ENCODE measurements around the gene ITM2B. TPM values are rescaled to one million over a fixed set of nuclear protein-coding genes. Genes with fewer than 3 reads are reported as not detected.
"Not testable (repeated sequence)": the region's sequence is repeated elsewhere in the genome, so short reads cannot be mapped to it uniquely, and the experiment has no call there.

The ITM2B gene
- total RNA-seq, 1 donor: 54.9 TPM

DNA sequence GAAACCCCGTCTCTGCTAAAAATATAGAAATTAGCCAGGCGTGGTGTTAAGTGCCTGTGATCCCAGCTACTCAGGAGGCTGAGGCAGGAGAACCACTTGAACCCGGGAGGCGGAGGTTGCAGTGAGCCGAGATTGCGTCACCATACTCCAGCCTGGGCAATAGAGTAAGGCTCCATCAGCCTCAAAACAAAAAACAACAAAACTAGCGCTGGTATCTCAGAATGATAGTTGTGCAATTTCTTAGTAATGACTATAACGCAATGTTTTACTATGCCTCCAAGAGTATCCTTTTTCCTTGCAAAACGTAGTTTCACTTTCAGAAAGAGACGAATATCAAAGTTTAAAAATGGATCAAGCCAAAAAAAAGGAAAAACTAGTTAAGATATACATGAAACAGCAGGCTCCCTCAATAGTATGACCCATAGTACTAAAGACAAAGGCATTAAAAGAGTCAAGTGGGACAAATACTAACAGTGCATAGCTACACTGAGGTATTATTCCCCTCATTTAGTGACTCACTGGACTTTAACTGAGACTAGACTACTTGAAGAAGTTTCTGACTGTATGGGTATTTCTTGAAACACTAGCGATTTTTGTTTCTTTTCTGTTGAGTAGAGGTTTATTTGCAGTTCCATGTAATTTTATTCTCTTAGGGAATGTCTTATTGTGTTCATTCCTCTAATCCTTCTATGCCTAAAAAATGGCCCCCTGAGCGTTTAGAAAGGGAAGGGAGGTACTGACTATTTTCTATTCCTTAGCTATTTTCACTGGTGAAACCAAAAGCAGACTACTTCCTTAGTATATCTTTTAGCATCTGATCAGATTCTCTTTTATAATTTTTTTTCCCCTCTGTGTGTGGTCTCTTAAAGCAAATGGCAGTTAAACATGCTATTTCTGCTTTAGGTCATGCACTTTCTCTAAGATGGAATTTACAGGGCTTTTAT, 10.4 kb upstream of the ITM2B start:
- DNase-seq (ENCODE audit: low read depth in 2 of 3, low spot score in 2 of 3): peak in 1 of 3 donors; percentile 26

DNA sequence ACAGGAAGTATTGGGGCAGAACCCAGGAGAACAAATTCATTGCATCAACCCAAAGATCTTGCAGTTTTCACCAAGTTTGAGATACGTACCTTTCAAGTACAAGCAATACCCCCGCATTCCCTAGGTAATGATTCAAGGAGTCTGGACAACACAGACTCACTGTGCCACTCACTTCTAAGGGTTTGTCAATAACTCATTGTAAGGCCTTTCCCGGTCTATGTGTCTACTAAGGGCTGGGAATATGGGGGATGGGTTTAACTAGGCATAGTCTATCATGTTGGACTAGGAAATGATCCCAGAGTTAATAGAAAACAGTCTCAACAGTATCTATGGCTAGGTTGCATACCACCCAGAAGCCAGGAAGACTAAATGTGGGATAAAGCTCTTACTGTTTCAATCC, 8.3 kb upstream of the ITM2B start:
- DNase-seq (ENCODE audit: low read depth in 2 of 3, low spot score in 2 of 3): no peak

DNA sequence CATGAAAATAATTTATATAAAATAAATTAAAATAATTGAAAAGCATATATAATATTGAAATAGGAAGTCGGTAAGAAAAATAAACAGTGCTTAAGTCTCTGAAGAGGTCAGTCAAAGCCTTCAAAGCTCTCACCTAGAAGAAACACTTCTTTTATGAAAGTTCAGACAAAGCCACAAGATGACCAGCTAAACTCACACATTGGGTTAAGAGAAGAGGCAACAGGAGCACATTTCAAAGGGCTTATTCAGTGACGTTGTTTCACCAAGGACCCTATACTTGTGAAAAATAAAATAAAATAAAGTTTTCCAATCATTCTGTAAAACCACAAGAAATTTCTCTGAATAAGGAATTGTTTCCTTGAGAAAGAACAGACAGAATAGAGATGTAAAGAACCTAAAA, 2.5 kb upstream of the ITM2B start:
- no peak for DNase-seq (ENCODE audit: low read depth in 2 of 3, low spot score in 2 of 3)

- DNase-seq (ENCODE audit: low read depth in 2 of 3, low spot score in 2 of 3): no peak
Observed at GRCh38 chr13:48231080-48231479, 1.9 kb upstream of the ITM2B start.

- no peak for DNase-seq (ENCODE audit: low read depth in 2 of 3, low spot score in 2 of 3)
Observed at GRCh38 chr13:48231933-48232332, 1.1 kb upstream of the ITM2B start.

DNA sequence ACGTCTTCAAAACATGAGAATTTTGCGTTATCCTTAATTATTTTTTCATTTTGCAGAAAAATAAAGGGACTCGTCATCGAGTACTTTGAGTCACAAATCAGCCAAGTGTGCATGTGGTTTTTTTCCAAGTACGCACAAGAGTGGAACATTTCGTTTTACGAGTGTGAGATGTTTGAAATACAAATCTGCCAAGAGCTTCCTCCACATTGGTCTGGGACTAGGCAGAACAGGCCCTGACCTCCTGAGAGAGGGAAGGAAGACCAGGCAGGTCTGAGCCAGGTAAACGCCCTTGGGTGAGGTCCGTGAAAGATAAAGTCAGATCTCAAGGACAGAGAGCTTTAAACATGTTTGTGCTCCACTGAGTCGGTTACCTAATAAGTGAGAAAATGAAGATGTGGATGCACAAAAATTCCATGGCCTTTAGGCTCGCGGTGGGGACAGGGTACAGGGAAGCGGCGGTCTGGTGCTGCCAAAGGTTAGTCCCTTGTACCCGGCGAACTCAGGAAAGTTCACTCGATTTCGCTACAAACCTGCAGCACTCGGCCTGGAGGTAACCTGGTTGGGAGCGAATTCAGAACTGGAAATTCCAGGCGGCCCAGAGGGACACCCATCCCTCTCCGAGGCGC, 473 bp upstream of the ITM2B start:
- DNase-seq (ENCODE audit: low read depth in 2 of 3, low spot score in 2 of 3): peak in 1 of 3 donors; percentile 33

DNA sequence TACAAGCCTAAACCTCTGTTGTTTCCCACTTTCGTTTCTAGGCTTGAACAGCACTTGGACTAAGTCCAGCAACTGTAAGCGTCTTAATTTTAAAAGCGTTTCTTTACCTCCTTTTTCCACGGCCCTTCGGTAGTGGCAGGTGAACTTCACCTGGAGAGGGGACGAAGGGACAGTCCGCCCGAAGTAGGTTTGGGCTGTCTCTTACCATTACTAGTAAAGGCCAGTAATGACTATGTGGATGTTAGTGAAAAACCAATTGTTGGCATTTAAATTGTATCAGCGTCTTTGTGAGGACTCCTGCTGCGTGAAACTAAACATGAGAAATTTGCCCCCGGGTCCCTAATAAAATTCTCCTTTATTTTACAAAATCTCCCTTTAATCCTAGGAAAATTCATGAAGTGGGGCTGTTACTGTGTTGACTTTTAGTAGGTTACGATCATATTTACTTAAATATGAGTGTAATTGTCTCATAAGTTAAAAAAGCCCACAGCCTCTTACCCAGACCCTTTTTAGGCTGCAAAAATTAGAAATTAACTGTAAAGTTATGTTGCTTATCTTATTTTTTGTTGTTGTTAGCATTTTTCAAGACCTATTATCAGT, 983 bp downstream of the ITM2B start:
- DNase-seq (ENCODE audit: low read depth in 2 of 3, low spot score in 2 of 3): peak in 1 of 3 donors; percentile 59

DNA sequence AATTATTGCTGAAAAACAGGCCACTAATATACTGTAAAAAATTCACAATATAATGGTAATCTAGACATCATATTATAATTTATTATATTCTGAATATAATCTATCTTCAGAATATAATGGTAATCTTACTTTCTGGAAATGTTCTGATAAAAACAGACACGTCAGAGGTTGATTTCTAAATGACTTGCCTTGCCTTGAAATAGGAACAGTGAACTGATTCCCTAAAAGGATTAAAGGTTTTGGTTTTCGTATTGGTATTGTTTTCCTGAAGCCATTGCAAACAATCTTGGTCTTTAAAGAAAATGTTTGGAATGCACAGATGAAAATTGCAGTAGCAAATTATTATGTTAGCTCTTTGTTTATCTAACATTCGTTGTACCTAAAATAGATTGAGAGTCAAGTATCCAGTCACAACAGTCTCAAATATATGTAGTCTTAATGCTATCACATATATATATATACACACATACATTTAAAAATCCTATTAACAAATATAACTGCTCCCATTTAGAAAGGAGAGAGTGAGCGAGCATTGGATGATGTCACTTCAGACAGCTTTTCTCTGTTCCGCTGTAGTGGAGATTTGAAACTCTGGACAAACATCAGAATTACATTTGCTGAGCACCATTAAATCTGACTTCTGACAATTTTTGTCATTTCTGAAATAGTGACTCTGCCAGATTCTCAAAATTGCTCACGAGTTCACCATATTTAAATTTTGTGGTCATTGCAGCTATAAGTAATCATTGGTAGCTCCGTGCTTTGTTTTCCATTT, 1.7 kb downstream of the ITM2B start:
- DNase-seq (ENCODE audit: low read depth in 2 of 3, low spot score in 2 of 3): peak in 1 of 3 donors; percentile 25

- DNase-seq (ENCODE audit: low read depth in 2 of 3, low spot score in 2 of 3): no peak
Observed at GRCh38 chr13:48235341-48236135, 2.5 kb downstream of the ITM2B start.

- no peak for DNase-seq (ENCODE audit: low read depth in 2 of 3, low spot score in 2 of 3)
Observed at GRCh38 chr13:48236528-48237353, 3.7 kb downstream of the ITM2B start.

GRCh38 chr13:48239369-48239768, 6.4 kb downstream of the ITM2B start:
- not testable (repeated sequence) for DNase-seq (ENCODE audit: low read depth in 2 of 3, low spot score in 2 of 3)

GRCh38 chr13:48241651-48242050, 8.6 kb downstream of the ITM2B start:
- DNase-seq (ENCODE audit: low read depth in 2 of 3, low spot score in 2 of 3): no peak

GRCh38 chr13:48242677-48243076, 9.7 kb downstream of the ITM2B start:
- DNase-seq (ENCODE audit: low read depth in 2 of 3, low spot score in 2 of 3): no peak

- no peak for DNase-seq (ENCODE audit: low read depth in 2 of 3, low spot score in 2 of 3)
Observed at GRCh38 chr13:48244159-48244558, 11.2 kb downstream of the ITM2B start.

DNA sequence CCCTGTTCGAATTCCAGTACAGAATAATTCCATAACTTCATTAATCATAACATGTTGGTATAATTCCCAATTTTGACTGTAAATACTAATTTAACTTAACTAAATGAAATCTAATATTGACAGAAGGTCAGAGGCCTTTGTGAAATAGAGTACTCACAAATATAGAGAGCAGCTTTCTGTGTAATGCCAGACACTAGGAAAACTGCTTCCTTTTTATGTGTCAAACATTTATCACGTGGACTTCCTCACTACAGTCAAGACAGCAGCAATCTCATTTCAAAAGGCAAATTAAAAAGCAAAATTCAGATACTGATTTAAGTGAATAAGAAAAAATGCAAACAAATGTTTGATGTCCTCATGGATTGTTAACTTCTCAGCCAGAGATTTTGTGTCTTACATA, 13.1 kb downstream of the ITM2B start:
- DNase-seq (ENCODE audit: low read depth in 2 of 3, low spot score in 2 of 3): no peak

- DNase-seq (ENCODE audit: low read depth in 2 of 3, low spot score in 2 of 3): no peak
Observed at GRCh38 chr13:48249018-48249417, 16.0 kb downstream of the ITM2B start.

DNA sequence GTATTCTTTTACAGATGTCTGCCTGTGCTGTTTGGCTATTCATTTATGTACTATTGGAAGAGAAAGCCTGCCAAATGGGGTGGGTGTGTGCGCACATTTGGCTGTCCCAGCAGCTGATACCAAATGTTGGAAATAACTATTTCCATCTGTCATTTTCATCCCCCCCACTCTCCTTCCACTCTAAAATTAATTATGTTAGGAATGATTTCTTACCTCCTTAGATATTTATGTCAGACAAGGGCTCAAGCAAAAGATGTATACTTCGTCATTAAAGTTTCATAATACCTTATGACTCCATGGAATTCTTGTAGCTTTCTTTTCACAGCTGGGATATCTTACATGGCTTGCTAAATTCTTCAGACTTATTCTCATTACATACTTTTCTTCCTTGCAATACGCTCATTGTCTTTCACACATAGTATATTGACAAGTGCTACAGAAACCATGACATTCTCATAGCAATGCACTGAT, 18.6 kb downstream of the ITM2B start:
- no peak for DNase-seq (ENCODE audit: low read depth in 2 of 3, low spot score in 2 of 3)

DNA sequence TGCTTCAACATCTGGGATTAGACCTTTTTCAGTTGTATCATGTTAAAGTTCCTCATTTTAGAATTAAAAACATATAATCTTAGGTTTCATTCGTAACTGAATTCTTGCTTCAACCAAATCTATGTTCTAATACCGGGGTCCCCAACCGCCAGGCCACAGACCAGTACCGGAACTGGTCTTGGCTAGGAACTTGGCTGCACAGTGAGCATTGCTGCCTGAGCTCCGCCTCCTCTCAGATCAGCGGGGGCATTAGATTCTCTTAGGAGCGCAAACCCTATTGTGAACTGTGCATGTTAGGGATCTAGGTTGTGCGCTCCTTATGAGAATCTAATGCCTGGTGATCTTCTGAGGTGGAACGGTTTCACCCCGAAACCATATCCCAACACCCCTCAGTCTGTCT, 19.2 kb downstream of the ITM2B start:
- no peak for DNase-seq (ENCODE audit: low read depth in 2 of 3, low spot score in 2 of 3)

- DNase-seq (ENCODE audit: low read depth in 2 of 3, low spot score in 2 of 3): no peak
Observed at GRCh38 chr13:48253849-48254248, 20.8 kb downstream of the ITM2B start.

Data from hematopoietic multipotent progenitor cell (in vitro differentiated cells).